ENCODE data around the gene MED12L.

Gene MED12L

GRCh38 chr3:151165226-151165625, 79.8 kb downstream of the MED12L start:
- no peaks in the 10 kb centered on the region for H3K9me3 ChIP-seq (ENCODE audit: control insufficient read depth, insufficient read depth, low read depth, low read length)
- CTCF ChIA-PET: interaction anchor here (0.6 kb wide), 1 partner anchor 8 kb away, joined by 3 read pairs; no protein-coding TSS in a partner anchor
- no peak overlapping the region for H3K4me3 ChIP-seq (ENCODE audit: low read depth, low read length)
- POLR2A ChIA-PET: no interaction called here
- H3K36me3 ChIP-seq (ENCODE audit: control insufficient read depth in 2 of 2, insufficient read depth in 1 of 2, low read length in 2 of 2): peaks cover 0 to 21% of the 10 kb centered on the region in 2 experiments; a peak in 2 of 3 replicates
- TF ChIP-seq ZFP37 (tag by site-specific recombination; IDR thresholded peaks at IDR 0.05) (no peak), PRDM1 (tag by site-specific recombination; IDR thresholded peaks at IDR 0.05) (no peak), ZNF530 (tag by site-specific recombination; IDR thresholded peaks at IDR 0.05; ENCODE audit: low read depth) (no peak), KLF1 (tag by site-specific recombination; IDR thresholded peaks at IDR 0.05) (no peak), ZBTB21 (tag by site-specific recombination; IDR thresholded peaks at IDR 0.05) (no peak), ZBTB1 (tag by site-specific recombination; IDR thresholded peaks at IDR 0.05) (no peak), CTCF (tag by site-specific recombination; IDR thresholded peaks at IDR 0.05) (no peak), ZNF629 (tag by site-specific recombination; IDR thresholded peaks at IDR 0.05) (no peak)
- no peak overlapping the region for H3K27ac ChIP-seq (ENCODE audit: extremely low read depth, low read depth, low read length)
- no peaks in the 10 kb centered on the region for H3K4me1 ChIP-seq (ENCODE audit: control insufficient read depth, insufficient read depth, low read length)

GRCh38 chr3:151166161-151166560, 80.7 kb downstream of the MED12L start:
- no peak for TF ChIP-seq KLF8 (tag by site-specific recombination; IDR thresholded peaks at IDR 0.05)
- no peak for TF ChIP-seq KLF16 (tag by site-specific recombination; IDR thresholded peaks at IDR 0.05)
- no peak for TF ChIP-seq ZNF544 (tag by site-specific recombination; IDR thresholded peaks at IDR 0.05)
- H3K27ac ChIP-seq (ENCODE audit: extremely low read depth, low read depth, low read length): no peak overlapping the region
- CTCF ChIA-PET: no interaction called here
- H3K4me1 ChIP-seq (ENCODE audit: control insufficient read depth, insufficient read depth, low read length): no peaks in the 10 kb centered on the region
- no peaks in the 10 kb centered on the region for H3K9me3 ChIP-seq (ENCODE audit: control insufficient read depth, insufficient read depth, low read depth, low read length)
- no peak overlapping the region for H3K4me3 ChIP-seq (ENCODE audit: low read depth, low read length)
- H3K36me3 ChIP-seq (ENCODE audit: control insufficient read depth in 2 of 2, insufficient read depth in 1 of 2, low read length in 2 of 2): peaks cover 0 to 13% of the 10 kb centered on the region in 2 experiments; a peak in 2 of 3 replicates
- POLR2A ChIA-PET: no interaction called here

- Histone ChIP-seq H3K4me1 (ENCODE audit: control insufficient read depth, insufficient read depth, low read length) (no peaks in the 10 kb centered on the region), H3K4me3 (ENCODE audit: low read depth, low read length) (no peak overlapping the region), H3K36me3 (ENCODE audit: control insufficient read depth in 2 of 2, insufficient read depth in 1 of 2, low read length in 2 of 2) (peaks cover 0 to 10% of the 10 kb centered on the region in 2 experiments; a peak in 2 of 3 replicates), H3K27ac (ENCODE audit: extremely low read depth, low read depth, low read length) (no peak overlapping the region), H3K9me3 (ENCODE audit: control insufficient read depth, insufficient read depth, low read depth, low read length) (no peaks in the 10 kb centered on the region)
- POLR2A ChIA-PET: no interaction called here
- CTCF ChIA-PET: interaction anchor here (0.5 to 2.4 kb wide), 35 partner anchors 10 to 1275 kb away, joined by 3 to 10 read pairs (median 4); no protein-coding TSS in a partner anchor
- TF ChIP-seq ZNF654 (tag by site-specific recombination; IDR thresholded peaks at IDR 0.05; ENCODE audit: low read depth): peak; percentile 61
- peak; percentile 46; the same call in 1 of the 2 replicates for TF ChIP-seq CTCF (tag by site-specific recombination; IDR thresholded peaks at IDR 0.05)
- peak; percentile 94 for TF ChIP-seq ZNF660 (tag by site-specific recombination; IDR thresholded peaks at IDR 0.05)
- no peak for TF ChIP-seq OVOL3 (tag by site-specific recombination; IDR thresholded peaks at IDR 0.05)
- no peak for TF ChIP-seq SCRT1 (tag by site-specific recombination; IDR thresholded peaks at IDR 0.05; ENCODE audit: borderline replicate concordance)
- no peak for TF ChIP-seq PRDM4 (tag by site-specific recombination; IDR thresholded peaks at IDR 0.05)
- no peak for TF ChIP-seq ZNF146 (tag by site-specific recombination; IDR thresholded peaks at IDR 0.05)
Observed at GRCh38 chr3:151168269-151169094, 83.0 kb downstream of the MED12L start.

Measured in HEK293 (cell line).